H1 (cell line): ENCODE results near the gene KRT6C. TPM values are rescaled to one million over a fixed set of nuclear protein-coding genes. Genes with fewer than 3 reads are reported as not detected.

Experiments
- CTCF ChIA-PET: fragments of 300-600 bp; sonication (Branson Sonifier 250); formaldehyde crosslinking; loops from one replicate; lab custom pipeline; 2021; ENCODE audit not compliant: partially characterized antibody; lab: Charles Lee
- POLR2A ChIA-PET: fragments of 300-600 bp; sonication (Branson Sonifier 250); formaldehyde crosslinking; loops from one replicate; lab custom pipeline; 2021; ENCODE audit warnings: inconsistent platforms; ENCODE audit not compliant: partially characterized antibody; lab: Charles Lee
- DNase-seq, 2 experiments: peaks; one replicate each; pipeline versions ENCODE4 v3.0.0 to v3.0.0-alpha.2; 2010 to 2022; ENCODE audit warnings: low spot score in 2 of 2, low read depth in 1 of 2, mixed read lengths in 1 of 2
- FAIRE-seq: peaks from 2 replicates; lab custom pipeline; 2011; peaks lifted over from hg19 to GRCh38; lab: Jason Lieb, UNC
- H2AFZ ChIP-seq: 2 replicates; pipeline ENCODE4 v1.8.1; 2012; ENCODE audit warnings: low read length, inconsistent platforms
- H2AK5ac ChIP-seq: 2 replicates; pipeline ENCODE4 v1.6.1; 2013; ENCODE audit warnings: low read depth, low read length
- H2BK120ac ChIP-seq: replicated peaks from 2 replicates; pipeline ENCODE3; 2013; ENCODE audit warnings: low read depth, low read length, inconsistent platforms
- H2BK12ac ChIP-seq: 2 replicates; pipeline ENCODE4 v1.6.1; 2013; ENCODE audit warnings: low read depth, low read length
- H2BK15ac ChIP-seq: 2 replicates; pipeline ENCODE4 v1.6.1; 2013; ENCODE audit warnings: low read length
- H2BK20ac ChIP-seq: 2 replicates; pipeline ENCODE4 v1.6.1; 2013; ENCODE audit warnings: low read length
- H2BK5ac ChIP-seq: 2 replicates; pipeline ENCODE4 v1.6.1; 2013; ENCODE audit warnings: low read depth, low read length
- H3K14ac ChIP-seq: 2 replicates; pipeline ENCODE4 v1.6.1; 2013; ENCODE audit warnings: inconsistent platforms; ENCODE audit not compliant: insufficient read length
- H3K18ac ChIP-seq: 2 replicates; pipeline ENCODE4 v1.6.1; 2013; ENCODE audit warnings: low read length; ENCODE audit errors: extremely low read depth
- H3K23ac ChIP-seq: 2 replicates; pipeline ENCODE4 v1.6.1; 2013; ENCODE audit warnings: inconsistent platforms; ENCODE audit not compliant: insufficient read length
- H3K23me2 ChIP-seq: 2 replicates; pipeline ENCODE4 v1.6.1; 2013; ENCODE audit warnings: low read depth, low read length
- H3K27ac ChIP-seq: 2 replicates; pipeline ENCODE4 v1.6.1; 2011; ENCODE audit warnings: low read depth, low read length, inconsistent platforms
- H3K27me3 ChIP-seq, 4 experiments: replicated peaks in 1 of 4; 1 replicate in 1 of 4; 2 replicates in 3 of 4; pipeline versions ENCODE4 v1.6.1 to v1.8.1; 2011 to 2013; ENCODE audit warnings: low read length in 3 of 4, mild to moderate bottlenecking in 3 of 4, inconsistent platforms in 2 of 4, mixed read lengths in 2 of 4, moderate library complexity in 1 of 4; ENCODE audit not compliant: control insufficient read depth in 3 of 4, insufficient read depth in 3 of 4; ENCODE audit errors: extremely low read depth in 1 of 4
- H3K36me3 ChIP-seq, 4 experiments: 2 replicates each; pipeline versions ENCODE4 v1.6.1 to v1.8.1; 2011 to 2013; ENCODE audit warnings: mild to moderate bottlenecking in 4 of 4, low read length in 3 of 4, moderate library complexity in 2 of 4, control low read depth in 1 of 4, inconsistent platforms in 1 of 4; ENCODE audit not compliant: insufficient read depth in 4 of 4, control insufficient read depth in 2 of 4
- H3K4ac ChIP-seq: replicated peaks from 2 replicates; pipeline ENCODE3; 2013; ENCODE audit warnings: low read length, low read depth, mixed read lengths, inconsistent platforms; ENCODE audit not compliant: insufficient read length
- H3K4me1 ChIP-seq, 4 experiments: replicated peaks in 1 of 4; 1 replicate in 1 of 4; 2 replicates in 3 of 4; pipeline versions ENCODE4 v1.6.1 to v1.8.1; 2011 to 2013; ENCODE audit warnings: low read length in 3 of 4, inconsistent platforms in 2 of 4, mixed read lengths in 1 of 4; ENCODE audit not compliant: insufficient read depth in 4 of 4, control insufficient read depth in 3 of 4
- H3K4me2 ChIP-seq, 2 experiments: 2 replicates each; pipeline versions ENCODE4 v1.6.1 to v1.8.1; 2011 to 2013; ENCODE audit warnings: low read depth in 2 of 2, low read length in 2 of 2, control low read depth in 1 of 2, inconsistent platforms in 1 of 2, mild to moderate bottlenecking in 1 of 2; ENCODE audit not compliant: insufficient read depth in 1 of 2
- H3K4me3 ChIP-seq, 4 experiments: fragments of 200-600, 300-600 bp in 1 of 4; sonication (generic), shearing (Covaris generic), sonication (Bioruptor Twin) in 1 of 4; 2 replicates each; pipeline versions ENCODE4 v1.5.1 to v1.8.1; 2011 to 2016; ENCODE audit warnings: low read length in 4 of 4, low read depth in 3 of 4, control low read depth in 2 of 4, inconsistent platforms in 2 of 4, mild to moderate bottlenecking in 2 of 4, mixed read lengths in 1 of 4, moderate library complexity in 1 of 4; ENCODE audit not compliant: insufficient read depth in 2 of 4; ENCODE audit errors: extremely low read depth in 1 of 4
- H3K56ac ChIP-seq: replicated peaks from 2 replicates; pipeline ENCODE3; 2013; ENCODE audit warnings: low read depth, mild to moderate bottlenecking, mixed read lengths, low read length, inconsistent platforms; ENCODE audit not compliant: insufficient read length
- H3K79me1 ChIP-seq: 2 replicates; pipeline ENCODE4 v1.6.1; 2013; ENCODE audit warnings: low read depth, low read length, control low read depth
- H3K79me2 ChIP-seq, 2 experiments: 2 replicates each; pipeline versions ENCODE4 v1.6.1 to v1.8.1; 2012 to 2013; ENCODE audit warnings: low read length in 2 of 2, mild to moderate bottlenecking in 2 of 2, inconsistent platforms in 1 of 2; ENCODE audit not compliant: insufficient read depth in 2 of 2, control insufficient read depth in 1 of 2
- H3K9ac ChIP-seq, 4 experiments: replicated peaks in 1 of 4; 1 replicate in 1 of 4; 2 replicates in 3 of 4; pipeline versions ENCODE4 v1.6.1 to v1.8.1; 2011 to 2013; ENCODE audit warnings: low read depth in 3 of 4, low read length in 3 of 4, control low read depth in 2 of 4, mild to moderate bottlenecking in 2 of 4, moderate library complexity in 2 of 4, inconsistent platforms in 1 of 4; ENCODE audit errors: extremely low read depth in 1 of 4
- H3K9me3 ChIP-seq, 2 experiments: 2 replicates each; pipeline versions ENCODE4 v1.6.1 to v1.8.1; 2012 to 2013; ENCODE audit warnings: mild to moderate bottlenecking in 2 of 2, moderate library complexity in 2 of 2, control low read depth in 1 of 2, inconsistent platforms in 1 of 2, low read depth in 1 of 2, low read length in 1 of 2, mixed read lengths in 1 of 2; ENCODE audit not compliant: insufficient read depth in 2 of 2
- H4K20me1 ChIP-seq, 2 experiments: replicated peaks in 1 of 2; 2 replicates each; pipeline versions ENCODE3 to v1.8.1; 2011 to 2013; ENCODE audit warnings: inconsistent platforms in 2 of 2, low read length in 2 of 2, mild to moderate bottlenecking in 1 of 2; ENCODE audit not compliant: insufficient read depth in 2 of 2, control insufficient read depth in 1 of 2
- H4K5ac ChIP-seq: 2 replicates; pipeline ENCODE4 v1.6.1; 2013; ENCODE audit warnings: low read length, low read depth, mixed read lengths, inconsistent platforms; ENCODE audit not compliant: insufficient read length
- H4K8ac ChIP-seq: 2 replicates; pipeline ENCODE4 v1.8.0; 2013; ENCODE audit warnings: mild to moderate bottlenecking, moderate library complexity, low read length, inconsistent platforms; ENCODE audit not compliant: insufficient read depth; ENCODE audit errors: extremely low read depth
- H4K91ac ChIP-seq: replicated peaks from 2 replicates; pipeline ENCODE3; 2013; ENCODE audit warnings: low read length, mixed read lengths, inconsistent platforms; ENCODE audit not compliant: insufficient read length
- CBX5 ChIP-seq: fragments of 300-800, 300-1000 bp; sonication (generic); IDR thresholded peaks from 2 replicates; pipeline ENCODE4 v1.7.1; 2016; ENCODE audit warnings: antibody characterized with exemption, low read length, low read depth
- FOSL1 ChIP-seq: IDR thresholded peaks from 2 replicates; pipeline ENCODE4 v1.6.1; 2011; ENCODE audit warnings: mild to moderate bottlenecking, low read depth, low read length, moderate library complexity; ENCODE audit not compliant: insufficient read depth
- KDM4A ChIP-seq: IDR thresholded peaks from one replicate; pipeline ENCODE4 v1.7.1; 2012; ENCODE audit warnings: low read depth, mild to moderate bottlenecking, moderate library complexity, low read length, inconsistent platforms; ENCODE audit not compliant: severe bottlenecking
- KDM5A ChIP-seq: fragments of 200-600 bp; IDR thresholded peaks from 2 replicates; pipeline ENCODE4 v1.7.1; 2012; ENCODE audit warnings: mild to moderate bottlenecking, low read length, inconsistent platforms, mixed read lengths
- NRF1 ChIP-seq: IDR thresholded peaks from 2 replicates; pipeline ENCODE4 v1.6.1; 2011; ENCODE audit warnings: mild to moderate bottlenecking, low read depth, low read length, improper control_type of control experiment
- POU5F1 ChIP-seq: IDR thresholded peaks from 2 replicates; pipeline ENCODE4 v1.6.1; 2011; ENCODE audit warnings: low read depth, mild to moderate bottlenecking, low read length, moderate library complexity
- SIN3A ChIP-seq, 2 experiments: IDR thresholded peaks in 1 of 2; conservative IDR thresholded peaks in 1 of 2; 2 replicates each; pipeline ENCODE4 v1.6.1; 2011 to 2012; ENCODE audit warnings: low read length in 2 of 2, improper control_type of control experiment in 1 of 2, low read depth in 1 of 2, mild to moderate bottlenecking in 1 of 2
- SP1 ChIP-seq: IDR thresholded peaks from 2 replicates; pipeline ENCODE4 v1.6.1; 2011; ENCODE audit warnings: low read depth, low read length
- SP4 ChIP-seq: IDR thresholded peaks from 2 replicates; pipeline ENCODE4 v1.6.1; 2012; ENCODE audit warnings: low read length, inconsistent platforms
- TBP ChIP-seq: IDR thresholded peaks from 2 replicates; pipeline ENCODE4 v1.6.1; 2011; ENCODE audit warnings: low read depth, low read length, improper control_type of control experiment
- TCF12 ChIP-seq: IDR thresholded peaks from 2 replicates; pipeline ENCODE4 v1.6.1; 2011; ENCODE audit warnings: low read depth, mild to moderate bottlenecking, low read length
- YY1 ChIP-seq: IDR thresholded peaks from 2 replicates; pipeline ENCODE4 v1.6.1; 2011; ENCODE audit warnings: low read depth, mild to moderate bottlenecking, low read length
- WGBS, 2 experiments: shearing (Covaris generic) in 1 of 2; methylation state at CpG; one replicate each; pipeline versions ENCODE4 v1.1.6 to v1.1.7; 2013 to 2015; ENCODE audit warnings: low lambda C conversion rate in 2 of 2, mixed read lengths in 2 of 2, inconsistent platforms in 1 of 2, low coverage in 1 of 2, missing lambda C conversion rate in 1 of 2; ENCODE audit not compliant: insufficient replicate concordance in 2 of 2, insufficient coverage in 1 of 2, insufficient read length in 1 of 2; ENCODE audit errors: extremely low coverage in 1 of 2, missing lambda C conversion rate in 1 of 2; 5-methylcytosine and 5-hydroxymethylcytosine counted together
- polyA plus RNA-seq, 7 experiments: library from polyadenylated mRNA; depleted of rRNA in 3 of 7; stranded (reverse) in 5 of 7; unstranded in 2 of 7; fragments of >200 nt in 5 of 7; fragments of 200-250 nt in 2 of 7; gene quantifications; 1 replicate in 5 of 7; 2 replicates in 1 of 7; 4 replicates in 1 of 7; pipeline versions ENCODE4 v1.2.1 to v1.2.3, GENCODE V29; 2011 to 2013; ENCODE audit warnings: missing spikeins in 2 of 7, mixed read lengths in 2 of 7
- total RNA-seq: library from RNA; stranded (reverse); fragmentation: NEBNext Ultra II Directional; extraction: Animal tissue kit (Norgen Biotek cat#: 25700); gene quantifications from 2 replicates; pipeline ENCODE4 v1.2.1, GENCODE V29; 2021

Gene KRT6C
- total and polyA plus RNA-seq, 2 of the 8 experiments (the other 6 are each of a cell fraction or from before 2014, with no cell fraction given) = not detected

DNA sequence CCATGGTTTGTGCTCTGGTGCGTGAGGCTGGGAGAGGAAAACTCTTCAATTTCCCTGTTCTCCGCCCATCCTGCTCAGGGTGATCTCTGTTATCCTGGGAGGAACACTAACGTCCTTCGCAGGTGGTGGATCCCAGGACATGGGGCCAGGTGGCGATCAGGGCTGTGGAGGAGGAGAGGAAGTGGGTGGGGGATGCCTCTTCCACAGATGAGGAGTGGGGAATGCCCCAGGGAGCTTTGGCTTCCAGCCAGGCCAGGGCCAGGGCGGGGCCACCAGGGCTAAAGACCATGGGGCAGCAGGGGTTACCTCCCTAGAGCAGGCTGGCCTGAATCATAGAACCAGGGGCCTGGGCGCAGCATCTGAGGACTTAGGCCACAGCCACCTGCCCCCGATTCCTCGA, 36.1 kb downstream of the KRT6C start:
- no peak overlapping the region for H2BK120ac ChIP-seq
- no peak overlapping the region for H3K27ac ChIP-seq
- H3K79me1 ChIP-seq = no peaks in the 10 kb centered on the region
- H4K5ac ChIP-seq = no peak overlapping the region
- no peaks in the 10 kb centered on the region for H3K36me3 ChIP-seq
- H3K18ac ChIP-seq = no peak overlapping the region
- ChIA-PET CTCF (no interaction called here), POLR2A (interaction anchor here (0.6 kb wide), 1 partner anchor 125 kb away, joined by 3 read pairs; no protein-coding TSS in a partner anchor)
- no peaks in the 10 kb centered on the region for H4K20me1 ChIP-seq
- no peak overlapping the region for H2BK20ac ChIP-seq
- no peak overlapping the region for H3K4me3 ChIP-seq
- 84% methylated on average over 8 of the region's 9 CpGs; no CpG with 5 or more reads in 1 of the 2 experiments for WGBS, 2 experiments
- no peak overlapping the region for H3K4me2 ChIP-seq
- H3K4ac ChIP-seq = no peak overlapping the region
- H2BK5ac ChIP-seq = no peak overlapping the region
- H3K9me3 ChIP-seq = no peaks in the 10 kb centered on the region
- H3K79me2 ChIP-seq = no peaks in the 10 kb centered on the region
- H4K91ac ChIP-seq = no peak overlapping the region
- H2BK12ac ChIP-seq = no peak overlapping the region
- peak overlapping the region; percentile 62; the same call in 1 of the 2 replicates for H4K8ac ChIP-seq
- H2AFZ ChIP-seq = no peak overlapping the region
- no peak overlapping the region for H3K9ac ChIP-seq
- no peak overlapping the region for H2AK5ac ChIP-seq
- no peak overlapping the region for H3K56ac ChIP-seq
- no peak for DNase-seq
- H3K23ac ChIP-seq = no peak overlapping the region
- H3K14ac ChIP-seq = no peak overlapping the region
- FAIRE-seq = no peak
- no peaks in the 10 kb centered on the region; a peak in 2 of 7 replicates for H3K27me3 ChIP-seq
- TF ChIP-seq CBX5 (no peak), KDM4A (no peak), POU5F1 (no peak), SP4 (no peak), NRF1 (no peak), SIN3A (conservative IDR thresholded peaks at IDR 0.05 in 1 of 2, IDR thresholded peaks at IDR 0.05 in 1 of 2; ENCODE audit: low read depth in 1 of 2, low read length in 2 of 2) (no peak), FOSL1 (no peak), TBP (no peak), KDM5A (no peak), TCF12 (no peak), SP1 (no peak), YY1 (no peak)
- H2BK15ac ChIP-seq = no peak overlapping the region
- H3K23me2 ChIP-seq = no peaks in the 10 kb centered on the region
- peaks cover 0 to 3% (median 1%) of the 10 kb centered on the region in 4 experiments; a peak in 1 of 7 replicates for H3K4me1 ChIP-seq
